GM21786 (cell line): Measurements from ENCODE around the gene RPS4Y1.
"Not testable (repeated sequence)": the region's sequence is repeated elsewhere in the genome, so short reads cannot be mapped to it uniquely, and the experiment has no call there.

Experiments
- ATAC-seq: cut with Tn5 transposase; IDR thresholded peaks from one replicate; pipeline ENCODE4 v1.9.1; 2021; ENCODE audit not compliant: unreplicated experiment

Gene RPS4Y1

DNA sequence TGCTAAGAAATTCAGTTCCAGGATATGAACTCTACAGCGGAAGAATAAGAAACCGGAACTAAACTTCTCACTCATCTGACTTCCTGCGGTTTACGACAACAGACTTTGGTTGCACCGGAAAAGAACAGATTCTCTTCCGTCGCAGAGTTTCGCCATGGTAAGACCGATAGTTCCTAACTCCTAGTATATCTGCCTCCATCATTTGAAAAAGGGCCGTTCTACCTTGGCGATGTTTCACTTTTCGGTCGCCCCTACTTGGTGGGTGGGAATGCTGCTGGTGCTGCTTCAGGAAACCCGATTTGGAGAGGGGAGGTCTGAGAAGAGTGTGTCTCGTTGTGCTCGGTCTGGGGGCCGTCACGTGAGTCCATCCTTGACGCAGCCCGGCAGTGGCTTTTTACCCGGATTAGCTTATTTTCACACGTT lies at the start of gene RPS4Y1:
Gene RPS4Y1 (plus strand): TSS at position 132 of the 423 bp plus-strand sequence. CDS start 23 bp downstream, at position 155.
- ATAC-seq: no peak

DNA sequence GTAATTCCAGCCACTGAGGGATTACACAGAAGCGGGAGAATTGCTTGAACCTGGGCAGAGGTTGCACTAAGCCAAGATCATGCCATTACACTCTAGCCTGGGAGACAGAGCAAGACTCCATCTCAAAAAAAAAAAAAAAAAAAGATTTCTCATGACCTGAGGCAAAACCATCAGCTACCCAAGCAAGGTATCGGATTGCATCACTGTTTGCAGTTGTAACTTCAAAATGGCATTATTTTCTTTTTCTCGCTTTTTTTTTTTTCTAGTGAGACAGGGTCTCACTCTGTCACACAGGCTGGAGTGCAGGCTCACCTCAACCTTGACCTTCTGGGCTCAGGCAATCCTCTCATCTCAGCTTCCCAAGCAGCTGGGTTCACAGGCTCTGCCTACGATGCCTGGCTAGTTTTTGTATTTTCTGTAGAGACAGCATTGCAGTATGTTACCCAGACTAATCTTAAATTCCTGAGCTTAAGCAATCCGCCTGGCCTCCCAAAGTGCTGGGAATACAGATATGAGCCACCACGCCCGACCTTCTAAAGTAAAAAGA lies 44.4 kb upstream of the RPS4Y1 start:
- no peak for ATAC-seq

DNA sequence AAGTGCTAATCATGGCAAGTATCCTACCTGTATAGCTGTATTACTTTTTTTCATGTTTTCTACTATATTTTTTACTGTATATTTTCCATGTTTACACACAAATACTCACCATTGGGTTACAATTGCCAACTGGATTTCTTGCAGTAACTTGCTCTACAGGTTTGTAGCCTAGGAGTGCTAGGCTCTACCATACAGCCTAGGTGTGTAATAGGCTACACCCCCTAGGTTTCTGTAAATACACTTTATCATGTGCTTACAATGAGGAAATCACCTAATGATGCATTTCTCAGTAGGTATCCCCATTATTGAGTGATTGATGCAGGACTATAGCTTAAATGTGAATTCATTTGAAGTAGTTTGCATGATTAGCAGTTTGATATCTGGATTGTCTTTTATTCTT lies 43.4 kb upstream of the RPS4Y1 start:
- ATAC-seq: no peak

DNA sequence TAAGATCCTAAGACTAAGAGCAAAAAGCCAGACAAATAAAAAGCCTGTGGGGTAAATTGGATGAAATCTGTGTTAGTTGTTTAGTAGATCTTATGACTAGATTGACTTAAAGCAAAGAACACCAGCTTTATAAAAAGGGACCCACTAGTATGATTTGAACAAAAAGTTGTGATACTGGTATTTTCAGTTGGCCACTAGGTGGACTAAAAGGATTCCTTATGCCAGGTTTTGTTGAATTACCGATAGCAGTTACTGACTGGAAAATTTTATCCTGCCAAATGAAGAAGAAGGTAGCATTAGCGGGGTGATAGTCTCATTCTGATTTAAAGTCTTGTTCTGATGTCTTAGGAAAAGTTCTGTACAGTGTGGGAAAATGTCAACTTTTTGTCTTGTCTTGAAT lies 41.2 kb upstream of the RPS4Y1 start:
- no peak for ATAC-seq

DNA sequence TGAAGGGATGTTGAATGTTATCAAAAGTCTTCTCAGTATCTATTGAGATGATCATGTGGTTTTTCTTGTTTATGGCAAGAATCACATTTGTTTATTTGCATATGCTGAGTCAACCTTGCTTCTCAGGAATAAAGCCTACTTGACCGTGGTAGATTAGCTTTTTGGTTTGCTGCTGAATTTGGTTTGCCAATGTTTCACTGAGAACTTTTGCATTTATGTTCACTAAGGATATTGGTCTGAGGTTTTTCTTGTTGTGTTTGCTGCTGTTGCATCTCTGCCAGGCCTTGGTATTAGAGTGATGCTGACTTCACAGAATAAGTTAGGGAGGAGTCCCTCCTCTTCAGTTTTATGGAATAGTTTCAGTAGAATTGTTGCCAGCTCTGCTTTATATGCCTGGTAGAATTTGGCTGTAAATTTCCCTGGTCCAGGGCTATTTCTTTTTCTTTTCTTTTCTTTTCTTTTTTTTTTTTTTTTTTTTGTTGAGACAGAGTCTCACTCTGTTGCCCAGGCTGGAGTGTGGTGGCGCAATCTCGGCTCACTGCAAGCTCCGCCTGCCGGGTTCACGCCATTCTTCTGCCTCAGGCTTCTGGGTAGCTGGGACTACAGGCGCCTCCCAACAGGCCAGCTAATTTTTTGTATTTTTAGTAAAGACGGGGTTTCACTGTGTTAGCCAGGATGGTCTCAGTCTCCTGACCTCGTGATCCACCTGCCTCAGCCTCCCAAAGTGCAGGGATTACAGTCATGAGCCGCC lies 24.1 kb upstream of the RPS4Y1 start:
- ATAC-seq: not testable (repeated sequence)

DNA sequence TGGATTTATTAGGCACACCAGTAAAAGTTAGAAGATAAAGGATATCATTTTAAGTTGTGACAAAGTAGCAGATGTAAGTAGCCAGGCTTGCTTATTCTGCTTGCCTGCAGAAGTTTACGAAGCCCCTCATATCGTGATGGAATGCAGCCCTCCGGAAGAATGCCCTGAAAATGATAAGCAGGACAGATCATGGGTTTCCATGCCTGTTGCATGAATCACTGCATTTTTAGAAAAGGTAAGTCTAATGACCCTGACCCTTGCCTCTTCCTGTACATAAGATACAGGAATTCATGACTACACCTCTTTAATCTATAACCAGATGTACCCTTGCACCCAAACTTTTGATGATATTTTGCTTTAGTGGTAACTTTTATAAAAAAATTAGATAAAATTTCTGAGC lies 16.9 kb upstream of the RPS4Y1 start:
- no peak for ATAC-seq

DNA sequence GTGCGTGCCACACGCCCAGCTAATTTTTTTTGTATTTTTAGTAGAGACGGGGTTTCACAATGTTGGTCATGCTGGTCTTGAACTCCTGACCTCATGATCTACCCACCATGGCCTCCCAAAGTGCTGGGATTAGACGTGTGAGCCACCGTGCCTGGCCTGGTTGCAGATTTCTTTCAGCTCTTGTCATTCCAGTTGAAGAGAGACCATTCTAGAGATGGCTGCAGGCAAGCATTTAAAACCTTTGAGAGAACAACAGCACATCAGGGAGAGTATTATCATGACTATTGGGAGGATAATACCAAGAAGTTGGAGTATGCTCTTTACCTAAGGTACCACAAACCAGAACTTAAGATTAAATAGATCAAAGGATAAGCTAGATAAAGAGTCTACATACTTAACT lies 12.9 kb upstream of the RPS4Y1 start:
- ATAC-seq: no peak

DNA sequence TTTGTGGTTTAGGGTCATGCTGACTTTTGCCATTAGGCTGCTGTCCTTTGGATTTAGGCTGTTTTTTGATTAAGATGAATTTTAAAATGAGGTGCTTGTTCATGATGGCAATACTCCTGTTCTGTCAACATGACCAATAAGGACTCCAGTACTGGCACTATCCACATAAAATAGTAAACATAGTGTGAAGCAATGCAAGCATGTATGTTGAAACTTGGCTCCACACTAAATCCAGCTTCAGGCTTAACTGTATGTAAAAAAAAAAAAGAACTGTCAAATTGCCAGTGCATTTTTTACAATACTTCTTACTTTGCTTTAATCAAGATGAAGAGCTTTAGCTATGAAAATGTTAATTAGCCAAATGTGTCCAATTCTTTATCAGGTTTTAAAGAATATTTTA lies 6.2 kb upstream of the RPS4Y1 start:
- ATAC-seq: no peak

DNA sequence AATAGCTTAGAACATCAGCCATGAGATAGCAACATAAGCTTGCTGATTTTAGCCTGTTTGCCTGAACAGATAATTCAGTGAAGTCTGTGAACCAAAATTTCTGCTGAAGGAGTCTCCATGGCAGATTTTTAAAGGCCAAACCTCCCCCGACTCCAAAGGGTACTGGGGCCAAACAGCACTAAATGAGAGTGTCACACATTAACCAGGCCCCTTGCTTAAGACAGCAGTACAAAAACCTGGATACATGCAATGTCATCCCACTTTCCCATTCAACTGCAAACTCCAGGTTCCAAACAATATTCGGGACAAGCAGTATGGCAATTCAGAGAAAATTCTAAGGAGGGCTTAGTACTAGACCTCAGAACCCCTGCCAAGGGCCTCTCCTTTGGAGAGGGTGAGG lies 4.3 kb upstream of the RPS4Y1 start:
- no peak for ATAC-seq

DNA sequence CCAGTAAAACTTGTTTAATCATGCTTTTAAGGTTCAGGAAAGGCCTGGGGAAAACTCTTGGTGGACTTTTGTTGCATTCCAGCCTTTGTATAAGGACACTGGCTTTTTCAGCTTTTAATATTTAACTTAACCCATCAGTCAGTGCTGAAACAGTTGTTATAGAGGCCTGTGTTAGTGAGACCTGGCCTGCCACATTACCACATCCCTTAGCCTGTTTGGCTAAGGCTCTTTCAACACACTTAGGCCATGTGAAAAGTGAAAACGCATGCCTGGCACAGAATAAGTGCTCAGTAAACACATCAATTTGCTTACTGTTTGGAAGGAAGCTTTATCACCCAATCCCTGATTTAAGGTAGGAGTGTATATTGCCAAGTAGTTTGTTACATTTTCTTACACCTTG lies 3.5 kb upstream of the RPS4Y1 start:
- no peak for ATAC-seq

DNA sequence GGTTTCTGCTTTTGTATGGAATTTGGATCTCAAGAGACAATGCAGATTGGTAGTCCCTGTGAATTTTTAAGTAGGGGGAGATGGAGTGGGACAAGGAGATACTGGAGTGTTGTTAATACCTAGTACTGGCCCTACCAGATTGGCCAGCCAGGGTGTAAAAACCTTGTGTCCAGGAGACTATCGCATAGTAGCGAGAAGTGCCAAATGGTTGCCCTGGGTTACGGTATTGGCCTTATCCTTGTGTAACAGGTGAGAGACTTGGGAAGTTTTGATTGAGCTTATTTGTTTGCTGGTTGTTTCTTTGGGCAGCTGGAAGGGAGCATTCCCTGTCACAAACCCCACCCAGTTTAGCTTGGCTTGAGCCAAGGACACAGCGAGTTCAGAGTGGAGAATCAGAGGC lies 5.4 kb downstream of the RPS4Y1 start:
- ATAC-seq: no peak

DNA sequence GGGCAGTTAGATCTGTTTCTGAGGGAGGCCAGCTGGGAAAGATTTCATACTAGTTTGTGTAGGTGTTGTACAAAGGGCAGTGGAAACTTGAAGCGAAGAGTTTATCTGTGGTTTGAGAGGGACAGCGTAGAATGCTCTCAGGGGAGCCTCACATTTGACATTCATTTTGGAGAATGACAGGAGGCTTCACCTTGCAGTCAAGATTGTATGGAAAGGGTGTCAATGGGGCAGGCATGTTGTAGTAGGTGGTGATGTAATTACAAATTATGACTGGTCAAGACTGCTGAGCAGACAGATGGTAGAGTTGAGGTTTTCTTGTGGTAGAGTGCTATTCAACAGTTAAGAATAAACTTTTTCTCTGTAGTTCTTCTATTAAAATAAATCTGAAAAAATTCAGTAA lies 7.0 kb downstream of the RPS4Y1 start:
- ATAC-seq: no peak

DNA sequence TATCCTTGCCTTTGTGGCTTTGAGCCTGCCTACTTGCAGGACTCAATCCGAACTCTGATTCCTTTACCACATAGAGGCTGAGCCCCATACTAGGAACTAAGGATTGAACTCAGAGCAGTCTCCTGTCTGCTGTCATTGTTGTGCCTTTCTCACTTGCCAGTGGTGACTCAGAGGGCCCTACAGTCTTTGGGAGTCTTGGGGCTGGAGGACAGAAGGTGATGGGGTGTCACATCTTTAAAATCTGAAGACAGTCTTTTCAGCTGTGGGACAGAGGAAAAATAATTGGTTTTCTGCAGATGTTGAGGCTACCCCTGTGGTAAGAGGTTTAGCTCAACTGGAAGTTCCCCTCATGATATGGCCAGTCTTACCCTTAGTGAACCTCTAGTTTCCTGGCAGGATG lies 8.0 kb downstream of the RPS4Y1 start:
- no peak for ATAC-seq

DNA sequence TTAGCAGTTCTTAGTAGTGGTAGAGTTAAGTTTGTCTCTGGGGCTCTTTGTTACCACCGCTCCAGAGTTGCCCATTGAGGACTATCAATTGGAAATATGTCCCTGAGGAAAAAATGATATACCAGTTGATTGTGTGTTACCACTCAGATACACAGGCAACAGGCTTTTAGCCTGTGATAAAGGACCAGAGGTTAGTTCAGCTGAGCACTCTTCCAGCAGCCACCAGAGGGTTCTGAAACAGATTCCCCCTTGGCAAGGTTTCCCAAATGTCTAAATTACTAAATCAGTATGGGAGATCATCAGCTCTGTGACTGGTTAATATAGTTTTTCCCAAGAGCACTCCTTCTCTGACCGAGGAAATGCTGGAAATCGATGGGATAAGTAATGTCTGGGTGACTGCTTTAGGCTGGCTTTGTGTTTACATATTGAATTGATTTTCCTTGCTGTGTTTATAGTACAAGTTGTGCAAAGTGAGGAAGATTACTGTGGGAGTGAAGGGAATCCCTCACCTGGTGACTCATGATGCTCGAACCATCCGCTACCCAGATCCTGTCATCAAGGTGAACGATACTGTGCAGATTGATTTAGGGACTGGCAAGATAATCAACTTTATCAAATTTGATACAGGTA lies 12.9 kb downstream of the RPS4Y1 start:
- ATAC-seq: no peak

DNA sequence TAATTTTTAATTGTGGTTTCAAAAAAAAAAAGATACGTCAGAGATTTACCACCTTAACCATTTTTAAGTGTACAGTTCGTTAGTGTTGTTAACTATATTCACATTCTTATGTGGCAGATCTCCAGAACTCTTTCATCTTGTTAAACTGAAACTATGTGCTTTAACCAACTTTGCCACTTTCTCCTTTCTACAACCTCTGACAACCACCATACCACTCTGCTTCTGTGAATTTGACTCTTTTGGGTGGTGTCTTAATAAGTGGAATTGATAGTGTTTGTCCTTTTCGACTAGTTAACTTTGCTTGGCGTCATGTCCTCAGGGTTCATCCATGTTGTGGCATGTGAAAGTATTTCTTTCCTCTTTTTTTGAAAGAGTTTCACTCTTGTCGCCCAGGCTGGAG lies 15.7 kb downstream of the RPS4Y1 start:
- ATAC-seq: no peak

DNA sequence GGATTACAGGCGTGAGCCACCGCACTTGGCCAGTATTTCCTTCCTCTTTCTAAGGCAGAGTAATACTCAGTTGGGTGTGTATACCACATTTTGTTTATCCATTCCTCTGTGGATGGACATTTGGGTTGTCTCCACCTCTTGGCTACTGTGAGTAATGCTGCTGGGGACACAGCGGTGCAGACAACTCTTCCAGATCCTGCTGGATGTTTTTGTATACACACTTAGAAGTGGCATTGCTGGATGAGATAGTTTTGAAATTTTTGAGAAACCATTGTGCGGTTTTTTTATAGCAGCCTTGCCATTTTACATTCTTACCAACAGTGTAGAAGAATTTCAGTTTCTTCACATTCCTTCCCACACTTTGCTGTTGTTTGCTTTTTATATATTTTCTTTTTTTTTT lies 16.3 kb downstream of the RPS4Y1 start:
- no peak for ATAC-seq

DNA sequence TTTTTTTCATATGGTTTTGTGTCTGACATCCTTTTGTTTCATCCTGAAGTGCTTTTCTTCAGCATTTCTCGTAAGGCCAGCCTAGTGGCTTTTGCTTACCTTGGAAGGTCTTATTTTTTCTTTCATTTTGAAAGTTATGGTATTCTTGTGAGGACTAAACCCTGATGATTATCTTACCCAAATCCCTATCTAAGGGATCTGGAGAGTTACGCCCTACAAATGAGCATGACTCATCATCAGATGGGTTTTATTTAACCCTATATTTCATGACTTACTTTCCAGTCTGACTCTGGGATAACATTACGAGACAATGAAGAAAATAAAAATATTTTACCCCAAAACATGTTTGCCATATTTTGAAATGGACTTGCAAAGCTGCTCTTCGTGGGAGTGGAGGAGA lies 18.4 kb downstream of the RPS4Y1 start:
- no peak for ATAC-seq

DNA sequence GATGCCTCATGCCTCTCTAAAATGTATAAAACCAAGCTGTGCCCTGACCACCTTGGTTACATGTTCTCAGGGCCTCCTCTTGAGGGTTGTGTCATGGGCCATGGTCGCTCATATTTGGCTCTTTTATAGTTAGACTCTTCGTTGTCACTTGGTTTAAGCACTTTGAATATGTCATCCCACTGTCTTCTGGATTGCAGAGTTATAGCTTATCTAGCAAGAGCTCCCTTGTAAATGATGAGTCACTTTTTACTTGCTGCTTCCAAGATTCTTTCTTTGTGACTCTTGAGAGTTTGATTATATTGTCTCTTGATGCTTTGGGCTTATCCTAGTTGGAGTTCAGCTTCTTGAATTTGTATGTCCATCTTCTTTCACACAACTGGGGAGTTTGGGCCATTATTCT lies 19.1 kb downstream of the RPS4Y1 start:
- no peak for ATAC-seq

DNA sequence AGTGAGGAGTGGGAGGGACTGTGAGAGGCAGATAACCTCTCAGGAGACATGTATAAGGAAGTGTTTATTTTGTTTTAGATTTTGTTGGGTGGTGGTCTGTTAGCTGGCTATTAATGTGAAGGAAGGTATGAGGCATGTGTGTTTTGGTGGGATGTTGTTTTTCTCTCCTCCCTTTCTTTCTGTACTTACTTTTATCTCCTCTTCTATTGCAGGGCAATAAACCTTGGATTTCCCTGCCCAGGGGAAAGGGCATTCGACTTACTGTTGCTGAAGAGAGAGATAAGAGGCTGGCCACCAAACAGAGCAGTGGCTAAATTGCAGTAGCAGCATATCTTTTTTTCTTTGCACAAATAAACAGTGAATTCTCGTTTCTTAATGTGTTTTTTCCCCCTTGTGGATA lies 25.2 kb downstream of the RPS4Y1 start:
- no peak for ATAC-seq

DNA sequence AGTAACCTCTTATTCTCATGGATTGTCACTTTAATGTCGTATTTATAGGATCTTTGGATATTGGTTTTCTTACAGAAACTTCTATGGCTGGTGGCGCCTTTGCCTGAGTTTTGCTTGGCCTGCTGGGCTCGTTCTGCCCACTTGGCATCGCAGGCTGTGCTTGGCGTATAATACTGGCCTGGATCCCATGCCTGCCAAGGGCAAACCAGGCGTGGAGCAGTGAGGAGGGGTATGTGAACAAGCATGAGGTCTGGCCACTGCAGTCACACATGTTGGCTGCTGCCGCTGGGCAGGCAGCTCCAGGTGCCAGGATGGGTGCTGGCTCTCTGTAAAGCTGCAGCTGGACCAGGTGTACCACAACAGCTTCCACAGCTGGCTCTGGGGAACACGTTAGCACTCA lies 26.1 kb downstream of the RPS4Y1 start:
- no peak for ATAC-seq

DNA sequence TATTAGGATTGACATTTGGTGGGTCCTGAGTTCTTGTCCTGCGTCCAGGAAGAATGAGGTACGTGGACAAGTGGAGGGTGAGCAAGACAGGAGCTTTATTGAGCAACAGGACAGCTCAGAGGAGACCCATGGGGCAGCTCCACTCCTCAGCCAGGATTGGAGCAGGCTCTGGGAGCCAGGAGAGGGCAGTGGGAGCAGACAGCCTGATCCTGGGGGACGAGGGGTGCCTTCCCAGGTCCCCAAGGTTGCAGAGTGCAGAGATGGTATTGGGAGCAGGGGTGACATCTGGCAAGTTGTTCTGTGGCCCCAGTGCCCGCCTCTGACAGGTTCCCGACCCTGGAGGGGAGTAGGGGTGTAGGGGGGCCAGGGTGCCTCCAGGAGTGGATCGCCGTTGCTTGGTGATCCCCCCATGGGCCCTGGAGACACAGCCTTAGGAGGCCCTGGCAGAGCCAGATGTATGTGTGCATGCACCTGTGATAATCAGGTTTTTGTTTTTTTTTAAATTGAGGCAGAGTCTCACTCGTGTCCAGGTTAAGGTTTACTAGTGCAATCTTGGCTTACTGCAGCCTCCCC lies 26.7 kb downstream of the RPS4Y1 start:
- no peak for ATAC-seq

DNA sequence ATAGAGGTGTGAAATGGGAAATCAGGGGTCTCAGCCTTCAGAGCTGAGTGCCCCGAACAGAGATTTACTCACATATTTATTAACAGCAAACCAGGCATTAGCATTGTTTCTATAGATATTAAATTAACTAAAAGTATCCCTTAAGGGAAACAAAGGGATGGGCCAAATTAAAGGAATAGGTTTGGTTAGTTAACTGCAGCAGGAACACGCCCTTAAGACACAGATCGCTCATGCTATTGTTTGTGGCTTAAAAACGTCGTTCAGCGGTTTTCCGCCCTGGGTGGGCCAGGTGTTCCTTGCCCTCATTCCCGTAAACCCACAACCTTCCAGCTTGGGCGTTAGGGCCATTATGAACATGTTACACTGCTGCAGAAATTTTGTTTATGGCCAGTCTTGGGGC lies 30.8 kb downstream of the RPS4Y1 start:
- ATAC-seq: not testable (repeated sequence)
